Spleen (tissue), 7 donors: ENCODE measurements around the gene NCS1.

Experiments
- POLR2A ChIP-seq, 3 donors: fragments of 450-650 bp; IDR thresholded peaks; one replicate each; pipeline ENCODE4 v1.5.1; 2017; ENCODE audit warnings: antibody characterized with exemption in 3 of 3, mild to moderate bottlenecking in 1 of 3
- POLR2AphosphoS5 ChIP-seq, 3 donors: sonication (generic); formaldehyde crosslinking; IDR thresholded peaks; one replicate each; pipeline ENCODE4 v1.5.1; 2017; ENCODE audit warnings: antibody characterized with exemption in 3 of 3
- TF ChIP-seq, protein P1 (sequence below), 11 experiments: fragments of 200-600 bp in 7 of 11; fragments of 450-650 bp in 4 of 11; sonication (generic) in 4 of 11; IDR thresholded peaks in 8 of 11; conservative IDR thresholded peaks in 3 of 11; 1 replicate in 7 of 11; 2 replicates in 4 of 11; pipeline versions ENCODE4 v1.4.0 to v1.8.0; 2016 to 2021; ENCODE audit warnings: antibody characterized with exemption in 11 of 11, inconsistent platforms in 4 of 11, mild to moderate bottlenecking in 1 of 11
- donor health status: DM: no; HTN: no; CAD: no; lungs with moderate emphysema.
- donor health status: DM: no; HTN: no; CAD: no.
- donor health status: DM: no; HTN: no; CAD: no.

DNA sequence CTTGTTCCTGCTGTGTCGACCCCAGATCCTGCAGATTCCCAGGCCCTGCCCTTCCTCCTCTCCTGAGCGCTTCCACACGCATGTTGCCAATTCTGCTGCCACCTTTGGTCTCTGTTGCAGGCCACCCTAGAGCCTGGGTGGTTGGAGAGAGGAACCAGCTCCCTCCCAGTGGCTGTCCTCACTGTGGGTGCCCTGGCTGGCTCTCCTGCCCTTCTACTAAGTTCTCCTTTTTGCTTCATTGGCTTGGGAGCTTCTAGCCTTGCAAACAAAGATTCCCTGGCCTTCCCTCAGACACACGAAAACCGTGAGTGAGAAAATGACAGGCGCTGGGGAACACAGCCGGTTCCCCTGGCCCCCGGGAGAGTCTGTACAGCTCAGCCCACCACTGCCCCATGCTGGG, 14.2 kb upstream of the NCS1 start:
- TF ChIP-seq POLR2A (IDR thresholded peaks at IDR 0.05) (no peak), POLR2AphosphoS5 (IDR thresholded peaks at IDR 0.05) (no peak)
- TF ChIP-seq, protein P1, sequence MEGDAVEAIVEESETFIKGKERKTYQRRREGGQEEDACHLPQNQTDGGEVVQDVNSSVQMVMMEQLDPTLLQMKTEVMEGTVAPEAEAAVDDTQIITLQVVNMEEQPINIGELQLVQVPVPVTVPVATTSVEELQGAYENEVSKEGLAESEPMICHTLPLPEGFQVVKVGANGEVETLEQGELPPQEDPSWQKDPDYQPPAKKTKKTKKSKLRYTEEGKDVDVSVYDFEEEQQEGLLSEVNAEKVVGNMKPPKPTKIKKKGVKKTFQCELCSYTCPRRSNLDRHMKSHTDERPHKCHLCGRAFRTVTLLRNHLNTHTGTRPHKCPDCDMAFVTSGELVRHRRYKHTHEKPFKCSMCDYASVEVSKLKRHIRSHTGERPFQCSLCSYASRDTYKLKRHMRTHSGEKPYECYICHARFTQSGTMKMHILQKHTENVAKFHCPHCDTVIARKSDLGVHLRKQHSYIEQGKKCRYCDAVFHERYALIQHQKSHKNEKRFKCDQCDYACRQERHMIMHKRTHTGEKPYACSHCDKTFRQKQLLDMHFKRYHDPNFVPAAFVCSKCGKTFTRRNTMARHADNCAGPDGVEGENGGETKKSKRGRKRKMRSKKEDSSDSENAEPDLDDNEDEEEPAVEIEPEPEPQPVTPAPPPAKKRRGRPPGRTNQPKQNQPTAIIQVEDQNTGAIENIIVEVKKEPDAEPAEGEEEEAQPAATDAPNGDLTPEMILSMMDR (IDR thresholded peaks at IDR 0.05 in 8 of 11, conservative IDR thresholded peaks at IDR 0.05 in 3 of 11), result no peak
